Panc1 (cell line): Measurements from ENCODE around the gene ERBB2. TPM values are rescaled to one million over a fixed set of nuclear protein-coding genes. Genes with fewer than 3 reads are reported as not detected.

Experiments
- ATAC-seq: fragments of 200-7000 bp; cut with Tn5 transposase; 2 replicates; pipeline ENCODE4 v1.9.1; 2020; ENCODE audit warnings: mild to moderate bottlenecking, moderate library complexity
- BruUV-seq: library from RNA; stranded (reverse); fragments of 400-500 nt; replicated peaks from 2 replicates; lab custom pipeline; 2021; lab: Mats Ljungman, UMichigan
- CTCF ChIA-PET: fragments of 300-600 bp; sonication (Branson Sonifier 250); formaldehyde crosslinking; loops from one replicate; lab custom pipeline; 2022; ENCODE audit warnings: antibody characterized with exemption; lab: Charles Lee
- POLR2A ChIA-PET: fragments of 300-600 bp; sonication (Branson Sonifier 250); formaldehyde crosslinking; loops from one replicate; lab custom pipeline; 2022; ENCODE audit warnings: antibody characterized with exemption; lab: Charles Lee
- DNase-seq: peaks from one replicate; pipeline ENCODE4 v3.0.0-alpha.2; 2010; ENCODE audit warnings: low read depth, low spot score
- H3K27ac ChIP-seq: 2 replicates; pipeline ENCODE4 v1.5.1; 2011; ENCODE audit warnings: mild to moderate bottlenecking, low read length, inconsistent platforms
- H3K27me3 ChIP-seq: fragments of 200-500 bp; sonication (Bioruptor generic); 2 replicates; pipeline ENCODE4 v1.6.0; 2014; ENCODE audit warnings: low read length, inconsistent platforms; ENCODE audit not compliant: control insufficient read depth, insufficient read depth
- H3K36me3 ChIP-seq: fragments of 200-500 bp; sonication (Bioruptor generic); 2 replicates; pipeline ENCODE4 v1.5.1; 2014; ENCODE audit warnings: inconsistent platforms, mild to moderate bottlenecking, low read length, moderate library complexity; ENCODE audit not compliant: control insufficient read depth, insufficient read depth
- H3K4me1 ChIP-seq: 2 replicates; pipeline ENCODE4 v1.5.1; 2011; ENCODE audit warnings: inconsistent platforms, mild to moderate bottlenecking, low read length, moderate library complexity; ENCODE audit not compliant: control insufficient read depth, insufficient read depth
- H3K4me3 ChIP-seq, 2 experiments: 2 replicates each; pipeline ENCODE4 v1.5.1; 2011 to 2012; ENCODE audit warnings: low read depth in 2 of 2, low read length in 2 of 2, mild to moderate bottlenecking in 2 of 2, inconsistent platforms in 1 of 2, moderate library complexity in 1 of 2
- H3K9me3 ChIP-seq: fragments of 200-500 bp; sonication (Bioruptor generic); 2 replicates; pipeline ENCODE4 v1.5.1; 2014; ENCODE audit warnings: low read depth, mild to moderate bottlenecking, inconsistent platforms, low read length, moderate library complexity; ENCODE audit not compliant: control insufficient read depth, insufficient read depth
- CTCF ChIP-seq: fragments of 450-650 bp; IDR thresholded peaks from 2 replicates; pipeline ENCODE4 v1.5.1; 2017; ENCODE audit warnings: mild to moderate bottlenecking
- POLR2AphosphoS5 ChIP-seq: IDR thresholded peaks from 2 replicates; pipeline ENCODE4 v1.6.1; 2012; ENCODE audit warnings: mild to moderate bottlenecking, low read depth, low read length, moderate library complexity
- REST ChIP-seq, 2 experiments: IDR thresholded peaks; 2 replicates each; pipeline ENCODE4 v1.6.1; 2011 to 2012; ENCODE audit warnings: low read depth in 2 of 2, control low read depth in 1 of 2, low read length in 1 of 2, mild to moderate bottlenecking in 1 of 2, moderate library complexity in 1 of 2; ENCODE audit not compliant: insufficient read depth in 1 of 2
- SIN3A ChIP-seq: IDR thresholded peaks from 2 replicates; pipeline ENCODE4 v1.6.1; 2012; ENCODE audit warnings: low read depth, mild to moderate bottlenecking, low read length, moderate library complexity, borderline replicate concordance; ENCODE audit not compliant: insufficient read depth
- TCF7L2 ChIP-seq: IDR thresholded peaks from 2 replicates; pipeline ENCODE4 v1.6.1; 2011; ENCODE audit warnings: mild to moderate bottlenecking, low read depth, low read length, inconsistent platforms
- in situ Hi-C: cut with HindIII; loops from 2 replicates; pipeline ENCODE4 v1.10.0; 2016; ENCODE audit warnings: low sequenced_read_pairs, low pct_unique_long_range_greater_than_20kb
- intact Hi-C: fragments of 100-400 bp; cut with micrococcal nuclease; formaldehyde crosslinking; loops from one replicate; pipeline ENCODE4 v1.10.0; 2022; ENCODE audit not compliant: unreplicated experiment
- total RNA-seq: library from RNA; stranded (reverse); gene quantifications from one replicate; pipeline ENCODE4 v1.2.1, GENCODE V29; 2021; ENCODE audit not compliant: unreplicated experiment

The ERBB2 gene
- total RNA-seq, 1 experiment from 2014 or later: 68.6 TPM

- intact Hi-C loops: no loop called here
- ChIA-PET CTCF (interaction anchor here (0.6 kb wide), 1 partner anchor 20 kb away, joined by 3 read pairs; no protein-coding TSS in a partner anchor), POLR2A (no interaction called here)
- Histone ChIP-seq H3K4me1 (no peaks in the 10 kb centered on the region), H3K27me3 (no peaks in the 10 kb centered on the region; the same call in 1 of the 2 replicates), H3K9me3 (no peaks in the 10 kb centered on the region), H3K4me3 (no peak overlapping the region), H3K36me3 (no peaks in the 10 kb centered on the region), H3K27ac (no peak overlapping the region)
- no peak for ATAC-seq
- BruUV-seq: no TSS peak
- in situ Hi-C loops: no loop called here
- DNase-seq: no peak
- TF ChIP-seq CTCF: no peak
- no peak for TF ChIP-seq TCF7L2
- no peak for TF ChIP-seq SIN3A
- TF ChIP-seq POLR2AphosphoS5: no peak
- no peak for TF ChIP-seq REST (IDR thresholded peaks at IDR 0.05; ENCODE audit: insufficient read depth in 1 of 2, low read depth in 2 of 2, low read length in 1 of 2)
These were observed 65.9 kb downstream of the ERBB2 start for GRCh38 chr17:39765766-39766165.

GRCh38 chr17:39767147-39767546 is 67.3 kb downstream of the ERBB2 start:
- ChIA-PET CTCF (no interaction called here), POLR2A (no interaction called here)
- Histone ChIP-seq H3K9me3 (no peaks in the 10 kb centered on the region), H3K36me3 (no peaks in the 10 kb centered on the region), H3K27me3 (no peaks in the 10 kb centered on the region; the same call in 1 of the 2 replicates), H3K4me3 (no peak overlapping the region), H3K4me1 (no peaks in the 10 kb centered on the region), H3K27ac (no peak overlapping the region)
- DNase-seq (no peak), ATAC-seq (no peak)
- intact Hi-C loops: no loop called here
- BruUV-seq: no TSS peak
- TF ChIP-seq SIN3A (no peak), CTCF (no peak), REST (IDR thresholded peaks at IDR 0.05; ENCODE audit: insufficient read depth in 1 of 2, low read depth in 2 of 2, low read length in 1 of 2) (no peak), TCF7L2 (no peak), POLR2AphosphoS5 (no peak)
- in situ Hi-C loops: no loop called here
